Tibial nerve (tissue), 4 donors: ENCODE data around the gene ATAD1.

Source experiments
- EP300 ChIP-seq, 2 donors: sonication (generic); formaldehyde crosslinking; IDR thresholded peaks; one replicate each; pipeline ENCODE4 v1.6.1; 2017; ENCODE audit warnings: antibody characterized with exemption in 2 of 2, mild to moderate bottlenecking in 1 of 2
- POLR2A ChIP-seq, 2 donors: fragments of 450-650 bp; IDR thresholded peaks; one replicate each; pipeline ENCODE4 v1.6.1; 2017; ENCODE audit warnings: antibody characterized with exemption in 2 of 2, mild to moderate bottlenecking in 2 of 2, moderate library complexity in 2 of 2
- TF ChIP-seq, protein P1 (sequence below), 5 experiments: fragments of 200-600 bp in 3 of 5; fragments of 450-650 bp in 2 of 5; sonication (generic) in 3 of 5; IDR thresholded peaks; one replicate each; pipeline ENCODE4 v1.5.1; 2016 to 2019; ENCODE audit warnings: antibody characterized with exemption in 5 of 5, mild to moderate bottlenecking in 3 of 5, moderate library complexity in 2 of 5

GRCh38 chr10:87866412-87866974, 48.5 kb upstream of the ATAD1 start:
- no peak for TF ChIP-seq EP300 (IDR thresholded peaks at IDR 0.05)
- TF ChIP-seq, protein P1, sequence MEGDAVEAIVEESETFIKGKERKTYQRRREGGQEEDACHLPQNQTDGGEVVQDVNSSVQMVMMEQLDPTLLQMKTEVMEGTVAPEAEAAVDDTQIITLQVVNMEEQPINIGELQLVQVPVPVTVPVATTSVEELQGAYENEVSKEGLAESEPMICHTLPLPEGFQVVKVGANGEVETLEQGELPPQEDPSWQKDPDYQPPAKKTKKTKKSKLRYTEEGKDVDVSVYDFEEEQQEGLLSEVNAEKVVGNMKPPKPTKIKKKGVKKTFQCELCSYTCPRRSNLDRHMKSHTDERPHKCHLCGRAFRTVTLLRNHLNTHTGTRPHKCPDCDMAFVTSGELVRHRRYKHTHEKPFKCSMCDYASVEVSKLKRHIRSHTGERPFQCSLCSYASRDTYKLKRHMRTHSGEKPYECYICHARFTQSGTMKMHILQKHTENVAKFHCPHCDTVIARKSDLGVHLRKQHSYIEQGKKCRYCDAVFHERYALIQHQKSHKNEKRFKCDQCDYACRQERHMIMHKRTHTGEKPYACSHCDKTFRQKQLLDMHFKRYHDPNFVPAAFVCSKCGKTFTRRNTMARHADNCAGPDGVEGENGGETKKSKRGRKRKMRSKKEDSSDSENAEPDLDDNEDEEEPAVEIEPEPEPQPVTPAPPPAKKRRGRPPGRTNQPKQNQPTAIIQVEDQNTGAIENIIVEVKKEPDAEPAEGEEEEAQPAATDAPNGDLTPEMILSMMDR (IDR thresholded peaks at IDR 0.05) = no peak
- no peak for TF ChIP-seq POLR2A (IDR thresholded peaks at IDR 0.05)
